Measurements from ENCODE around the gene HOXA10. TPM values are rescaled to one million over a fixed set of nuclear protein-coding genes. Genes with fewer than 3 reads are reported as not detected.

The HOXA10 gene
- total RNA-seq, 4 donors from 2014 or later: 4.9 to 11.2 (median 6.7) TPM

- TF ChIP-seq POLR2A (IDR thresholded peaks at IDR 0.05) (no peak), CTCF (IDR thresholded peaks at IDR 0.05) (no peak)
- no peak overlapping the region for H3K4me3 ChIP-seq (ENCODE audit: low read depth, poor library complexity, severe bottlenecking)
- intact Hi-C loops (cut with DNase I; ENCODE audit: low total_unique reads): no loop called here
- 45 to 49% methylated on average over 30 of the region's 30 CpGs for WGBS, 2 donors
- DNase-seq (ENCODE audit: low spot score in 2 of 2): peak in 1 of 2 donors; percentile 68
Measured at GRCh38 chr7:27202018-27202861, 28.1 kb upstream of the HOXA10 start.

GRCh38 chr7:27201580-27202017 lies 27.5 kb upstream of the HOXA10 start:
- DNase-seq (ENCODE audit: low spot score in 2 of 2): no peak
- intact Hi-C loops (cut with DNase I; ENCODE audit: low total_unique reads): no loop called here
- 32 to 47% methylated on average over 4 of the region's 4 CpGs for WGBS, 2 donors
- H3K4me3 ChIP-seq (ENCODE audit: low read depth, poor library complexity, severe bottlenecking): no peak overlapping the region
- TF ChIP-seq CTCF (IDR thresholded peaks at IDR 0.05) (no peak), POLR2A (IDR thresholded peaks at IDR 0.05) (no peak)

GRCh38 chr7:27200761-27201579 lies 26.9 kb upstream of the HOXA10 start:
- TF ChIP-seq CTCF (IDR thresholded peaks at IDR 0.05) (no peak), POLR2A (IDR thresholded peaks at IDR 0.05) (no peak)
- WGBS, 2 donors: 26 to 42% methylated on average over 14 of the region's 14 CpGs
- peak in 1 of 2 donors; percentile 80 for DNase-seq (ENCODE audit: low spot score in 2 of 2)
- intact Hi-C loops (cut with DNase I; ENCODE audit: low total_unique reads): no loop called here
- no peak overlapping the region for H3K4me3 ChIP-seq (ENCODE audit: low read depth, poor library complexity, severe bottlenecking)

GRCh38 chr7:27199849-27200760 lies 26.0 kb upstream of the HOXA10 start, which contains the start of gene HOXA13:
Gene HOXA13, minus strand, starts transcription at chr7:27200091. Its CDS starts 14 bp downstream, at chr7:27200077.
- WGBS, 2 donors: 1% methylated on average over 70 to 91 of the region's 99 CpGs
- intact Hi-C loops (cut with DNase I; ENCODE audit: low total_unique reads): loop anchor here (10.0 kb wide), 1 partner anchor 825 kb away; no protein-coding TSS in a partner anchor
- TF ChIP-seq POLR2A (IDR thresholded peaks at IDR 0.05) (no peak), CTCF (IDR thresholded peaks at IDR 0.05) (no peak)
- peak in 1 of 2 donors; percentile 88 for DNase-seq (ENCODE audit: low spot score in 2 of 2)
- peak within 1 kb of the TSS; percentile 43 for H3K4me3 ChIP-seq (ENCODE audit: low read depth, poor library complexity, severe bottlenecking)
